Measurements from ENCODE around the gene SH2D3A. TPM values are rescaled to one million over a fixed set of nuclear protein-coding genes. Genes with fewer than 3 reads are reported as not detected.
"Not testable (repeated sequence)": the region's sequence is repeated elsewhere in the genome, so short reads cannot be mapped to it uniquely, and the experiment has no call there.

SH2D3A gene
- total and polyA plus RNA-seq, 2 donors (not counting 1 experiment from before 2014, with no cell fraction given), result 36.1 to 54.1 TPM

DNA sequence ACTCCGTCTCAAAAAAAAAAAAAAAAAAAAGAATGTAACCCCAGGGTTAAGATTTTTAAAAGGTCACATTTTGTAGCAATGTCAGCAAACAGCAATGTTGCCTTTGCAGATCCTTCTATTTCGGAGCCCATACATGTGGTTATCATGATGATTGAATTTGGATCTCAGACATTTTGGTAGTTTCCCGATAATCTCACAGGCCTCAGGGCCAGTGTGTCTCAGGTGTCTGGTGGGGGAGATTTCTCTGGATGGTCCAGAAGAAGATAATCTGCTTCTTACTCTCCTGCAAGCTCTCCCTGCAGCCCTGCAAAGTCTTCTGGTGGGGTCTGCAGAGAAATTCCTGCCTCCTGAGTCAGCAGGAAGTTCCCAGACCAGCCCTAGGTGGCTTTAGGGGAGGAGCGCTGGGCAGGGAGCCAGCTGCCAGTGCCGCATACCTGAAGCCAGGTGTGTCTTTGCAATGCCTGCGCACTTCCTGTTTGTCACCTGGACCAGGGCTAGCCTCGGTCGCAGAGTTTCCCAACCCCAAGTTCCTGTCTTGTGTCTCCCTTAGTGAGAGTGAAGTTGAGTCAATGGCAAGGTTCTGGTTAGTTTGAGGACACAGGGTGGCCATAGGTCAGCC is 1.4 kb downstream of the SH2D3A start:
- H3K79me2 ChIP-seq (ENCODE audit: control insufficient read depth, insufficient read depth, low read length), result peaks cover 58% of the 10 kb centered on the region
- H3K36me3 ChIP-seq (replicated peaks in 1 of 2; ENCODE audit: control extremely low read depth in 1 of 2, control insufficient read depth in 1 of 2, extremely low read depth in 1 of 2, insufficient read depth in 2 of 2, low read length in 1 of 2), result peaks cover 0 to 12% of the 10 kb centered on the region in 2 experiments
- peaks cover 21 to 39% of the 10 kb centered on the region in 2 donors for H3K4me1 ChIP-seq (ENCODE audit: control insufficient read depth in 2 of 2, insufficient read depth in 2 of 2, low read length in 2 of 2)
- no peak for TF ChIP-seq EZH2 (IDR thresholded peaks at IDR 0.05; ENCODE audit: borderline replicate concordance, insufficient read depth, low read depth, low read length, poor library complexity, severe bottlenecking)
- TF ChIP-seq, protein P1, sequence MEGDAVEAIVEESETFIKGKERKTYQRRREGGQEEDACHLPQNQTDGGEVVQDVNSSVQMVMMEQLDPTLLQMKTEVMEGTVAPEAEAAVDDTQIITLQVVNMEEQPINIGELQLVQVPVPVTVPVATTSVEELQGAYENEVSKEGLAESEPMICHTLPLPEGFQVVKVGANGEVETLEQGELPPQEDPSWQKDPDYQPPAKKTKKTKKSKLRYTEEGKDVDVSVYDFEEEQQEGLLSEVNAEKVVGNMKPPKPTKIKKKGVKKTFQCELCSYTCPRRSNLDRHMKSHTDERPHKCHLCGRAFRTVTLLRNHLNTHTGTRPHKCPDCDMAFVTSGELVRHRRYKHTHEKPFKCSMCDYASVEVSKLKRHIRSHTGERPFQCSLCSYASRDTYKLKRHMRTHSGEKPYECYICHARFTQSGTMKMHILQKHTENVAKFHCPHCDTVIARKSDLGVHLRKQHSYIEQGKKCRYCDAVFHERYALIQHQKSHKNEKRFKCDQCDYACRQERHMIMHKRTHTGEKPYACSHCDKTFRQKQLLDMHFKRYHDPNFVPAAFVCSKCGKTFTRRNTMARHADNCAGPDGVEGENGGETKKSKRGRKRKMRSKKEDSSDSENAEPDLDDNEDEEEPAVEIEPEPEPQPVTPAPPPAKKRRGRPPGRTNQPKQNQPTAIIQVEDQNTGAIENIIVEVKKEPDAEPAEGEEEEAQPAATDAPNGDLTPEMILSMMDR (IDR thresholded peaks at IDR 0.05), result no peak
- H3K27ac ChIP-seq (ENCODE audit: low read length in 2 of 2), result peak overlapping the region; percentile 89 to 96
- ATAC-seq (ENCODE audit: low read depth) (no peak), DNase-seq (peak; percentile 31)
- H4K20me1 ChIP-seq (ENCODE audit: control insufficient read depth, insufficient read depth, low read length, poor library complexity, severe bottlenecking), result peaks cover 23% of the 10 kb centered on the region
- no peak overlapping the region for H2AFZ ChIP-seq (ENCODE audit: insufficient read depth, low read depth, low read length, poor library complexity, severe bottlenecking)
- H3K9me3 Mint-ChIP-seq (ENCODE audit: insufficient read depth), result no peaks in the 10 kb centered on the region
- peak overlapping the region; percentile 95 for H3K27ac Mint-ChIP-seq
- no peaks in the 10 kb centered on the region for H3K27me3 ChIP-seq (replicated peaks in 1 of 4; ENCODE audit: control extremely low read depth in 1 of 4, control insufficient read depth in 3 of 4, insufficient read depth in 4 of 4, low read length in 3 of 4)
- peaks cover 39% of the 10 kb centered on the region for H3K4me1 Mint-ChIP-seq
- POLR2A ChIA-PET, result interaction anchor here (1.2 kb wide), 1 partner anchor 28 kb away, joined by 4 read pairs; the partner anchor contains the start of gene GPR108
- peak overlapping the region; percentile 93 for H3K4me3 Mint-ChIP-seq
- peak overlapping the region in 3 of 5 experiments; percentile 68 to 81 (median 77) for H3K4me3 ChIP-seq (ENCODE audit: control extremely low read depth in 1 of 5, extremely low read depth in 1 of 5, insufficient read depth in 1 of 5, low read depth in 2 of 5, low read length in 4 of 5)
- H3K4me2 ChIP-seq (replicated peaks; ENCODE audit: low read depth, low read length, poor library complexity, severe bottlenecking), result peak overlapping the region; percentile 82
- no peaks in the 10 kb centered on the region for H3K27me3 Mint-ChIP-seq
- WGBS (ENCODE audit: insufficient coverage), result 50% methylated on average over 7 of the region's 8 CpGs
- intact Hi-C loops (cut with micrococcal nuclease), result no loop called here
- H3K9ac ChIP-seq (ENCODE audit: low read length), result peak overlapping the region; percentile 77
- no peaks in the 10 kb centered on the region for H3K9me3 ChIP-seq (ENCODE audit: control extremely low read depth in 1 of 3, control insufficient read depth in 2 of 3, insufficient read depth in 1 of 3, low read length in 2 of 3)
- CTCF ChIA-PET, result interaction anchor here (0.9 kb wide), 1 partner anchor 36 kb away, joined by 3 read pairs; no protein-coding TSS in a partner anchor

DNA sequence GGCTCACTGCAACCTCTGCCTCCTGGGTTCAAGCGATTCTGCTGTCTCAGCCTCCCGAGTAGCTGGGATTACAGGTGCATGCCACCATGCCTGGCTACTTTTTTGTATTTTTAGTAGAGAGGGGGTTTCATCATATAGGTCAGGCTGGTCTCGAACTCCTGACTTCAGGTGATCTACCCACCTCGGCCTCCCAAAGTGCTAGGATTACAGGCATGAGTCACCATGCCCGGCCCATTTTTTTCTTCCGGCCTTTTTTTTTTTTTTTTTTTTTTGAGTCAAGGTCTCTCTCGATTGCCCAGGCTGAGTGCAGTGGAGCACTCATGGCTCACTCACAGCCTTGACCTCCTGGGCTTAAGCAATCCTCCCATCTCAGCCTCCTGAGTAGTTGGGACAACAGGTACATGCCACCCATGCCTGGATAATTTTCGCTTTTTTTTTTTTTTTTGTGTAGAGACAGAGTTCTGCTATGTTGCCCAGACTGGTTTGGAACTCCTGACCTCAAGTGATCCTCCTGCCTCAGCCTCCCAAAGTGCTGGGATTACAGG is 4.9 kb downstream of the SH2D3A start:
- H3K4me3 ChIP-seq (ENCODE audit: control extremely low read depth in 1 of 5, extremely low read depth in 1 of 5, insufficient read depth in 1 of 5, low read depth in 2 of 5, low read length in 4 of 5); ATAC-seq (ENCODE audit: low read depth); H3K27ac ChIP-seq (ENCODE audit: low read length in 2 of 2); H3K9me3 ChIP-seq (ENCODE audit: control extremely low read depth in 1 of 3, control insufficient read depth in 2 of 3, insufficient read depth in 1 of 3, low read length in 2 of 3); H3K4me2 ChIP-seq (replicated peaks; ENCODE audit: low read depth, low read length, poor library complexity, severe bottlenecking); H3K9ac ChIP-seq (ENCODE audit: low read length); H3K4me3 Mint-ChIP-seq; DNase-seq; H2AFZ ChIP-seq (ENCODE audit: insufficient read depth, low read depth, low read length, poor library complexity, severe bottlenecking); intact Hi-C loops (cut with micrococcal nuclease); H3K9me3 Mint-ChIP-seq (ENCODE audit: insufficient read depth); H3K27ac Mint-ChIP-seq; H3K27me3 Mint-ChIP-seq; H3K27me3 ChIP-seq (replicated peaks in 1 of 4; ENCODE audit: control extremely low read depth in 1 of 4, control insufficient read depth in 3 of 4, insufficient read depth in 4 of 4, low read length in 3 of 4): not testable (repeated sequence)
- CTCF ChIA-PET, result interaction anchor here (1.4 kb wide), 1 partner anchor 10 kb away, joined by 6 read pairs; the partner anchor contains the start of gene VAV1
- H3K4me1 ChIP-seq (ENCODE audit: control insufficient read depth in 2 of 2, insufficient read depth in 2 of 2, low read length in 2 of 2), result peaks cover 16 to 27% of the 10 kb centered on the region in 2 donors
- H3K79me2 ChIP-seq (ENCODE audit: control insufficient read depth, insufficient read depth, low read length), result peaks cover 75% of the 10 kb centered on the region
- POLR2A ChIA-PET, result interaction anchor here (1.4 kb wide), 1 partner anchor 40 kb away, joined by 3 read pairs; no protein-coding TSS in a partner anchor
- 97% methylated on average over 5 of the region's 8 CpGs for WGBS (ENCODE audit: insufficient coverage)
- peaks cover 28% of the 10 kb centered on the region for H4K20me1 ChIP-seq (ENCODE audit: control insufficient read depth, insufficient read depth, low read length, poor library complexity, severe bottlenecking)
- H3K4me1 Mint-ChIP-seq, result peaks cover 26% of the 10 kb centered on the region
- H3K36me3 ChIP-seq (replicated peaks in 1 of 2; ENCODE audit: control extremely low read depth in 1 of 2, control insufficient read depth in 1 of 2, extremely low read depth in 1 of 2, insufficient read depth in 2 of 2, low read length in 1 of 2), result peaks cover 2 to 27% of the 10 kb centered on the region in 2 experiments

All from B cell (primary cell).